Activated CD4-positive, CD25-positive, alpha-beta regulatory T cell treated with anti-CD3 and anti-CD28 coated beads, Interleukin-2, amount 50 U/mL, for 24 hours (primary cell): Measurements from ENCODE around the gene PTPN23.

Experiments
- ATAC-seq, 2 donors: fragments of 150-1000 bp; cut with Tn5 transposase; one replicate each; pipeline ENCODE4 v1.10.0; 2021; ENCODE audit warnings: mild to moderate bottlenecking in 1 of 2, moderate library complexity in 1 of 2

Gene PTPN23

GRCh38 chr3:47406762-47407149 is 25.9 kb downstream of the PTPN23 start:
- no peak for ATAC-seq

DNA sequence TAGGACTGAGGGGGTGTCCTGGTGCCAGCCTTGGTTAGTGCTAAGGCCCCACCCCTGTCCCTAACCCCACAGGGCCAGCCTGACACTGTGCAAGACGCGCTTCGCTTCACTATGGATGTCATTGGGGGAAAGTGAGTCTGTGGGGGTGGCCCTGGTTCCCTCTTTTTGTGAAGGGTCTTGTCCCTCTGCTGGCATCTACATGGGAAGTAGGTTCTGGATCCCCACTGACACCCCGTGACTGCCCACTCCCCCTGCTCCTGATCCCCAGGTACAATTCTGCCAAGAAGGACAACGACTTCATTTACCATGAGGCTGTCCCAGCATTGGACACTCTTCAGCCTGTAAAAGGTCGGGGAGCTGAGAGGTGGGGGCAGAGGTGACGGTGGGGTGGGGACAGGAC is 26.4 kb downstream of the PTPN23 start:
- ATAC-seq = no peak

DNA sequence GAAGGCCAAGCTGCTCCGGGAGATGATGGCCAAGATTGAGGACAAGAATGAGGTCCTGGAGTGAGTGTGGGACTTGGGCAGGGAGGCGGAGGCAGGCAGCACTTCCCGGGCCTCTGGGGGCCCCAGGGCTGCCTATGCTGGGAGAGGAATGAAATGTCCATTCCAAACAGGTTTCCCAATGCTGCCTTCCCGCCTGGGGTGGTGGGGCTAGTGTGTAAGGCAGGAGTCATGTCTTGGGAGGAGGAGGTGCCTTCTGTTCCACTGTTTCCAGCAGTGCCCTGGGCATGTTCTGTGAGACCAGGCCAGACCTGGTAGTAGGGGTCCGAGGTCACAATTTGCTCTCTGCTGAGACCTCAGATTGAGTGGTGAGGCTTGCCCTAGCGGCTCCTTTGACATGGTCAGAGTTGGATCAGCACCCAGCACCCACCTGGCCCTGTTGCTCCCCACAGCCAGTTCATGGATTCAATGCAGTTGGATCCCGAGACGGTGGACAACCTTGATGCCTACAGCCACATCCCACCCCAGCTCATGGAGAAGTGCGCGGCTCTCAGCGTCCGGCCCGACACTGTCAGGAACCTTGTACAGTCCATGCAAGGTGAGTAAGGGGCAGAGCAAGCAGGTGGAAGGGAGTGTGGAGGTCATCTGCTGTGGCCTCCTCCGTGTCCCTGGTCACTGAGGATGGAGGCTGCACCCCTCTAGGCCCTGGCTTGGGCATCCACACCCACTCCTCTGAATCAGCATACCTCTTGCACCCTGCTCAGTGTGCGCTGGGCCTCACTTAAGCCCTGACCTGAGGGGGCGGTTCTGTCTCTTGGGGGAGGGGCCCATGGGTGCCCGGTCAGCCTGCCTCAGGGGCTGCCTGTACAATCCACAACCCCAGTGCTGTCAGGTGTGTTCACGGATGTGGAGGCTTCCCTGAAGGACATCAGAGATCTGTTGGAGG is 27.3 kb downstream of the PTPN23 start:
- ATAC-seq = no peak

- ATAC-seq = no peak
Observed at GRCh38 chr3:47408839-47409229, 28.0 kb downstream of the PTPN23 start.

GRCh38 chr3:47409284-47409683 is 28.5 kb downstream of the PTPN23 start:
- no peak for ATAC-seq

DNA sequence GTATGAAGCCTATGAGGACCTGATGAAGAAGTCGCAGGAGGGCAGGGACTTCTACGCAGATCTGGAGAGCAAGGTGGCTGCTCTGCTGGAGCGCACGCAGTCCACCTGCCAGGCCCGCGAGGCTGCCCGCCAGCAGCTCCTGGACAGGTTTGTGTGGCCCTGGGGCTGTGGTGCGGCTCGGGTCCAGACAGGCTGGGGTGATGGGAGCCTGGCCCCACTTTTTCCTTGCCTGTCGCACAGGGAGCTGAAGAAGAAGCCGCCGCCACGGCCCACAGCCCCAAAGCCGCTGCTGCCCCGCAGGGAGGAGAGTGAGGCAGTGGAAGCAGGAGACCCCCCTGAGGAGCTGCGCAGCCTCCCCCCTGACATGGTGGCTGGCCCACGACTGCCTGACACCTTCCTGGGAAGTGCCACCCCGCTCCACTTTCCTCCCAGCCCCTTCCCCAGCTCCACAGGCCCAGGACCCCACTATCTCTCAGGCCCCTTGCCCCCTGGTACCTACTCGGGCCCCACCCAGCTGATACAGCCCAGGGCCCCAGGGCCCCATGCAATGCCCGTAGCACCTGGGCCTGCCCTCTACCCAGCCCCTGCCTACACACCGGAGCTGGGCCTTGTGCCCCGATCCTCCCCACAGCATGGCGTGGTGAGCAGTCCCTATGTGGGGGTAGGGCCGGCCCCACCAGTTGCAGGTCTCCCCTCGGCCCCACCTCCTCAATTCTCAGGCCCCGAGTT is 29.0 kb downstream of the PTPN23 start:
- ATAC-seq = no peak

GRCh38 chr3:47410417-47410720 is 29.5 kb downstream of the PTPN23 start:
- no peak for ATAC-seq

DNA sequence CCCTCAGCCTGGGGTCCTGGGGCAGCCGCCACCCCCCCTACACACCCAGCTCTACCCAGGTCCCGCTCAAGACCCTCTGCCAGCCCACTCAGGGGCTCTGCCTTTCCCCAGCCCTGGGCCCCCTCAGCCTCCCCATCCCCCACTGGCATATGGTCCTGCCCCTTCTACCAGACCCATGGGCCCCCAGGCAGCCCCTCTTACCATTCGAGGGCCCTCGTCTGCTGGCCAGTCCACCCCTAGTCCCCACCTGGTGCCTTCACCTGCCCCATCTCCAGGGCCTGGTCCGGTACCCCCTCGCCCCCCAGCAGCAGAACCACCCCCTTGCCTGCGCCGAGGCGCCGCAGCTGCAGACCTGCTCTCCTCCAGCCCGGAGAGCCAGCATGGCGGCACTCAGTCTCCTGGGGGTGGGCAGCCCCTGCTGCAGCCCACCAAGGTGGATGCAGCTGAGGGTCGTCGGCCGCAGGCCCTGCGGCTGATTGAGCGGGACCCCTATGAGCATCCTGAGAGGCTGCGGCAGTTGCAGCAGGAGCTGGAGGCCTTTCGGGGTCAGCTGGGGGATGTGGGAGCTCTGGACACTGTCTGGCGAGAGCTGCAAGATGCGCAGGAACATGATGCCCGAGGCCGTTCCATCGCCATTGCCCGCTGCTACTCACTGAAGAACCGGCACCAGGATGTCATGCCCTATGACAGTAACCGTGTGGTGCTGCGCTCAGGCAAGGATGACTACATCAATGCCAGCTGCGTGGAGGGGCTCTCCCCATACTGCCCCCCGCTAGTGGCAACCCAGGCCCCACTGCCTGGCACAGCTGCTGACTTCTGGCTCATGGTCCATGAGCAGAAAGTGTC is 30.2 kb downstream of the PTPN23 start:
- no peak for ATAC-seq

DNA sequence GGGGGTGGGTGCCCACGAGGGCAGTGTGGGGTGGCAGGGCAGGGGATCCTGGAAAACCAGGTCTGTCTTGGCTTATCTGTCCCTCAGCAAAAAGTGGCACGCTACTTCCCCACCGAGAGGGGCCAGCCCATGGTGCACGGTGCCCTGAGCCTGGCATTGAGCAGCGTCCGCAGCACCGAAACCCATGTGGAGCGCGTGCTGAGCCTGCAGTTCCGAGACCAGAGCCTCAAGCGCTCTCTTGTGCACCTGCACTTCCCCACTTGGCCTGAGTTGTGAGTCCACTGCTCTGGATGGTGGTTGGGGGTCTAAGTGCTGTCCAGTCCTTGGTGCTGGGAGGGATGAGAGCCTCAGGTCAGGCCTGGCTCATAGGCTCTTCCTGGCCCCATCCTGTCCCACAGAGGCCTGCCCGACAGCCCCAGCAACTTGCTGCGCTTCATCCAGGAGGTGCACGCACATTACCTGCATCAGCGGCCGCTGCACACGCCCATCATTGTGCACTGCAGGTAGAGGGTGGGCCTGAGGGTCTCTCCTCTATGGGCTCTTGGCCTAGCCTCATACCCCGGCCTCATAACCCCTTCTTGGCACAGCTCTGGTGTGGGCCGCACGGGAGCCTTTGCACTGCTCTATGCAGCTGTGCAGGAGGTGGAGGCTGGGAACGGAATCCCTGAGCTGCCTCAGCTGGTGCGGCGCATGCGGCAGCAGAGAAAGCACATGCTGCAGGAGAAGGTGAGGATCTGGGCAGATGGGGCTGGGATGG is 31.1 kb downstream of the PTPN23 start:
- ATAC-seq = no peak

GRCh38 chr3:47412453-47412756 is 31.6 kb downstream of the PTPN23 start:
- ATAC-seq = no peak

- ATAC-seq = no peak
Observed at GRCh38 chr3:47412842-47413520, 32.2 kb downstream of the PTPN23 start.

DNA sequence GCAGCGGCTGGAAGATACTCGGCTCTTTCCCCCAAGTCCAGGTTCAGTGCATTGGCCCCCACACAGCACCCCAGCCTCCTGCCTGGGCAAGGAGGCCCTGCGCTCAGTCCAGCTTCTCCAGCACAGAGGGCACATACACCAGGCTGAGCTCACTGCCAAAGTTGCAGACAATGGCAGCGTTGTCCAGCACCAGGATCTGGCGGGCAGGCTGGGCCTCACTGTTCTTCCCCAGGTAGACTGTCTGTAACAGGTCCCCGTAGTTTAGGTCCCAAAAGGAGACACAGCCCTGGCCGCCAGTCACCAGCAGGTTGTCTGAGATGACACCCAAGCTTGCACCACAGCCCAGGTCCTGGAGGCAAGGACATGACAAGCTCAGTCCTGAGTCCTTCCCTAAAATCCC is 32.9 kb downstream of the PTPN23 start:
- no peak for ATAC-seq

GRCh38 chr3:47414161-47414564 is 33.3 kb downstream of the PTPN23 start:
- ATAC-seq = no peak

DNA sequence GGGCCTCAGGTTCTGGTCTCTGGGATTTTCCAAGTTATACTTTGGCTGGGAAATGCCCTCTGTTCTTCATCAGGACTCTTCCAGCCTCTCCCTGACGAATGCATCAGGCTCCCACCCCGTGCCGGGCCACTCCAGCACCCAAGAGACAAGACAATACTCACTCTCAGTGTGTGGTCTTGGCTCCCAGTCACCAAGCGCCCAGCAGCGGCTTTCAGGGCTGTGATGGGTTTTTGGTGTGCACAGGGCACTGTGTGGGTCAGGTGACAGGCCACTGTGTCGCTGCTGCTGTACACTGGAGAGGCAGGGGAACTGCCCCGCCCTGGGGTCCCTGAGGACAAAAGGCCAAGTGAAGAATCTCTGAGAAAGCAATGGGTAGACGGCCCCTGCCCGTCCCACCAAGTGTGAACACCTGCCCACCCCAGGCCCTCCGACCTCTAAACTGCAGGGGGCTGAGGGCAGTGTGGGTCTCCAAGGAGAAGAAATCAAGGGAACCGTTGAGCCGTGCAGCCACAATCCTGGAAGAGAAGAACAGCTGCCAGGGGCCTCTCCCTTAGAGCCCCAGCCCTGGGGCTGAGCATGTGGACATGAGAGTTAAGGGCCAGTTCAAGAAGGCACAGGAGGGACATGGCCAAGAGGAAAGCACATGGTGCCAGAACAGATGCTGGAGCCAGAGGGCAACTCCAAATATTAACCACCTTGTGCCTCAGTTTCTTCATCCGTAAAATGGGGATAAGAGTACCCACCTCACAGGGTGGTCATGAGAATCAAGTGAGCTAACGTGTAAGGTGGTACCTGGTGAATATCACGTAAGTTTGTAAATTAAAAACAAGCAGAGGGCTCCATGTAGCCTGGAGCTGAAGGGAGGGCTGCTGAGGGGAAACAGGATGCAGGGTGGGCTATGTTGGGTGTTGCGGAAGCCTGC is 34.1 kb downstream of the PTPN23 start:
- no peak for ATAC-seq

DNA sequence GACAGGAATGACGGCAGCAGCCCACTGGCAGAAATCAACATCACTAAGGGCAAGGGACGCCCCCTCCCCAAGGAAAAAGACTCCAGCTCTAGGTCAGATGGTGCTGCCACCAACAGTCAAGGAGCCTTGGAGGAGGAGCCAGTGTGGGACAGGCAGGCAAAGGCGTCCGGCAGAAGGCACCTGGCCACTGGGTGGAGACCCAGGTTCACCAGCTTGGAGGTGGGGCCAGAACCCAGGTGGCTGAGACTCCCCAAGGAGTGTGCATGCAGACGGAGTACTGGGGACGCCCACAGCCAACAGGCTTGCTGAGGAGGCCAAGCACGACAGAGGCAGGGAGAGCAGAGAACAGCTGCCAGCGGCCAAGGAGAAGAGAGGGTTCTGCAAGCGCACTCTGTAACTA is 35.2 kb downstream of the PTPN23 start:
- ATAC-seq = no peak

- ATAC-seq = no peak
Observed at GRCh38 chr3:47418167-47419082, 37.6 kb downstream of the PTPN23 start.

GRCh38 chr3:47419083-47420043 is 38.5 kb downstream of the PTPN23 start:
- ATAC-seq = no peak

- no peak for ATAC-seq
Observed at GRCh38 chr3:47420044-47420430, 39.2 kb downstream of the PTPN23 start.
